ENCODE measurements around the gene SPA17.

The SPA17 gene

GRCh38 chr11:124662106-124662505, 11.6 kb upstream of the SPA17 start:
- DNase-seq (ENCODE audit: low read depth in 2 of 2) = no peak

DNA sequence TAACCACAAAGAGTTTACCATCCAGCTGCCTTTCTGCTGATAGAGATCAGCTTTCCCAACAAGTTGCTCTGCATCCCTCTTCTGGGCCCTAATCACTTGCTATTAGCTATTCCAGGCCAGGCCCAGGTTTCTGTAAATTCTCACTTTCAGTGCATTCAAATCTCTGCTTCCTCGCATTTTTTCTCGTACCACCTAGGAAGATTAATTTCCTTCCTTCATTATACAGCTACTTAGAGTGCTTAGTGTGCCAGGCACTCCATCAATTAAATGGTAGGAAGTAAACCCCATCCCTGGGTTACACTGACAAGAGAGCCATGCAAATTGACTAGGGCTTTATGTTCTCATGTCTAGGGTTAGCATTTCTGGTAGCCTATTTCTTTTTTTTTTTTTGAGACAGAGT, 9.8 kb upstream of the SPA17 start:
- no peak for DNase-seq (ENCODE audit: low read depth in 2 of 2)

GRCh38 chr11:124667601-124668000, 6.1 kb upstream of the SPA17 start:
- DNase-seq (ENCODE audit: low read depth in 2 of 2) = no peak

DNA sequence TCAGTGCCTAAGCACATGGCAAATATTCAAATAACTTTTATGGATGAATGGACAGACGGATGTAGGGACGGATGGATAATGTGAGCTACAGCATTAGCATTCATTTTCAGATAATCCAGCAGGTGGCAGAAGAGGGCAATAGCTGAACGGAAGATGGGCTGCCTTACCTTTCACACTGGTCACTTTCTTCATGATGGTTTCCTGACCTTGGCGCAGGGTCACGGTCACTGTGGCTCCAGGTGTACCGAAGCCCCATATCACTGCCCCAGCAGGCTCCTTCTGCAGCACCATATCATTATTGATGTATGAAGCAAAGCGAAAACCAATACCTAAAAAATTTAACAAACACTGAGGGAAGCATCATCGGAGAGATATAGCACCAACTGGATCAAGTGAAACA, 4.5 kb upstream of the SPA17 start:
- peak in 1 of 2 donors; percentile 24 for DNase-seq (ENCODE audit: low read depth in 2 of 2)

- DNase-seq (ENCODE audit: low read depth in 2 of 2) = no peak
Observed at GRCh38 chr11:124670732-124671131, 3.0 kb upstream of the SPA17 start.

GRCh38 chr11:124672536-124673215, 1.0 kb upstream of the SPA17 start:
- no peak for DNase-seq (ENCODE audit: low read depth in 2 of 2)

- no peak for DNase-seq (ENCODE audit: low read depth in 2 of 2)
Observed at GRCh38 chr11:124674168-124674517, 439 bp downstream of the SPA17 start.

GRCh38 chr11:124674571-124674970, 867 bp downstream of the SPA17 start:
- no peak for DNase-seq (ENCODE audit: low read depth in 2 of 2)

GRCh38 chr11:124676386-124676785, 2.7 kb downstream of the SPA17 start:
- no peak for DNase-seq (ENCODE audit: low read depth in 2 of 2)

- DNase-seq (ENCODE audit: low read depth in 2 of 2) = no peak
Observed at GRCh38 chr11:124678416-124678815, 4.7 kb downstream of the SPA17 start.

DNA sequence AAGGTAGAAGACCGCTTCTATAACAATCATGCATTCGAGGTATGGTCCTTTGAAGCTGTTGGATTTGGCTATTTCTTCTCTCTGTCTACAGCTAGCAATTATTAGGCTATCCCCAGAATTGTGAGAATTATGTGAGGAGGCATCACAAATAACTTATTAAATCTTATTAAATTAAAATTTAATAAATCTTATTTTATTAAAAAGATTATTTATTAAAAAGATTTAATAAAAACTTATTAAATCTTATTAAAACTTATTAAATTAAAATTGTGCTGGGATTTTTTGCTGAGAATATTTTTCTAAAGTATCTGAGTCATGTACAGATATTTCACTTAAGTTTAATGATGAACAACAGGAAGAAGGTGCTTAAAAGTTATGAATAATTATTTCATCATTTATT, 7.7 kb downstream of the SPA17 start:
- no peak for DNase-seq (ENCODE audit: low read depth in 2 of 2)

- no peak for DNase-seq (ENCODE audit: low read depth in 2 of 2)
Observed at GRCh38 chr11:124682443-124682842, 8.7 kb downstream of the SPA17 start.

- no peak for DNase-seq (ENCODE audit: low read depth in 2 of 2)
Observed at GRCh38 chr11:124693142-124693541, 19.4 kb downstream of the SPA17 start.

- no peak for DNase-seq (ENCODE audit: low read depth in 2 of 2)
Observed at GRCh38 chr11:124699547-124699946, 25.8 kb downstream of the SPA17 start.

- no peak for DNase-seq (ENCODE audit: low read depth in 2 of 2)
Observed at GRCh38 chr11:124700028-124700427, 26.3 kb downstream of the SPA17 start.

GRCh38 chr11:124707829-124708228, 34.1 kb downstream of the SPA17 start:
- DNase-seq (ENCODE audit: low read depth in 2 of 2) = no peak

DNA sequence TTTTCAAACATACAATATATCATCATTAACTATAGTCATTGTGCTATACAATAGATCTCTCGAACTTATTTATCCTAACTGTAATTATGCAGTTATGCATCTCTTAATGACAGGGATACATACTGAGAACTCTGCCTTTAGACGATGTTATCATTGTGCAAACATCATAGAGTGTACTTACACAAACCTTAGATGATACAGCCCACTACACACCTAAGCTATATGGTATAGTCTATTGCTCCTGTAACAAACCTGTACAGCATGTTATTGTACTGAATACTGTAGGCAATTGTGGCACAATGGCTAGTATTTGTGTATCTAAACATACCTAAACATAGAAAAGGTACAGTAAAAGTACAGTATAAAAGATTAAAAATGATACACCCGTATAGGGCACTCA, 38.7 kb downstream of the SPA17 start:
- DNase-seq (ENCODE audit: low read depth in 2 of 2) = no peak

GRCh38 chr11:124716591-124716990, 42.9 kb downstream of the SPA17 start:
- no peak for DNase-seq (ENCODE audit: low read depth in 2 of 2)

- DNase-seq (ENCODE audit: low read depth in 2 of 2) = no peak
Observed at GRCh38 chr11:124717421-124717785, 43.7 kb downstream of the SPA17 start.

GRCh38 chr11:124717786-124718651, 44.3 kb downstream of the SPA17 start:
- DNase-seq (ENCODE audit: low read depth in 2 of 2) = peak in 1 of 2 donors; percentile 4

- DNase-seq (ENCODE audit: low read depth in 2 of 2) = no peak
Observed at GRCh38 chr11:124718801-124719200, 45.1 kb downstream of the SPA17 start.

DNA sequence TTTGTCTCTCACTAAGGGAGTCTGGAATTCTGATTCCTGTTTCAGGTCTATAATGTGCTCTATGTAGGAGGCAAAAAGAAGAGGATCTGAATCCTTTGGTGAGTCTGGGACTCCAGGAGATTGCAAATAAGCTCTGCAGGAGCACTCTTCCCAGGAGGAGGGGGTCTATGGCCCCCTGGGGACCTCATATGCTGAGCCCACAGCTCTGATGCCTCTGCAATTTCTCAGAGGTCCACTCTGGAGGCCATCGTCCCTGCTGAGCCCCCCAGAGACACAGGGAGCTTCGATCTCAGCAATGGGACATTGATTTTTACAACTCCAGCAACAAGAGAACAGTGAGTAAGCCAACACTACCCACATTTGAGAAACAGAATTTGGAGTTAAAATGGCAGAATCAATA, 45.8 kb downstream of the SPA17 start:
- DNase-seq (ENCODE audit: low read depth in 2 of 2) = no peak

- DNase-seq (ENCODE audit: low read depth in 2 of 2) = no peak
Observed at GRCh38 chr11:124722176-124722575, 48.5 kb downstream of the SPA17 start.

Measured in stimulated activated CD4-positive, alpha-beta T cell treated with anti-CD3 and anti-CD28 coated beads, Interleukin-4, amount 100 ng/mL, for 48 hours (primary cell).